Peyer's patch (tissue), 4 donors: ENCODE data around the gene TFCP2L1.

Experiments used
- CTCF ChIP-seq, 6 experiments: fragments of 450-650 bp in 4 of 6; fragments of 200-600 bp in 2 of 6; sonication (generic) in 1 of 6; IDR thresholded peaks; one replicate each; pipeline ENCODE4 v1.5.1; 2017 to 2019; ENCODE audit warnings: antibody characterized with exemption in 6 of 6, mild to moderate bottlenecking in 3 of 6, moderate library complexity in 1 of 6
- POLR2A ChIP-seq, 2 donors: fragments of 450-650 bp; IDR thresholded peaks; one replicate each; pipeline ENCODE4 v1.5.1; 2017; ENCODE audit warnings: antibody characterized with exemption in 2 of 2, mild to moderate bottlenecking in 2 of 2, moderate library complexity in 2 of 2

DNA sequence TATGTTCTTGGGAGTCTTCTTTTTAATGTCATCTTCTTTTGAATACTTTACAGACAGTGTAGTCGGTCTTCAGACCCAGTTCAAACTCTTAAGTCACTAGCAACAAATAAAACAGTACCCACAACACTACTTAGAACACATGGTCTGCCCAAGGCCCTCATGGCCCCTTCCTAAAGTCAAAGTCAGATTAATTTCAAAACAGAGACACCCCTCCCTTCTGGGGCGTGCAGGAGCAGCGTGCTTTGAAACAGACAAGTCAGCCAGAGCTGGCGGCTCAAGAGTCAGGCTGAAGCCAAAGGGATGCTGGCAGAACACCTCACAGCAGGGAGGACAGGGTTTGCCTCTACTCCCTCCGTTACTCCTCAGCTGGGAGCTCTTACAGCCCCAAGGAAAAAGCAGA lies 77.5 kb downstream of the TFCP2L1 start:
- no peak for TF ChIP-seq CTCF (IDR thresholded peaks at IDR 0.05)
- no peak for TF ChIP-seq POLR2A (IDR thresholded peaks at IDR 0.05)
